Omental fat pad (tissue), 4 donors: Measurements from ENCODE around the gene DDX11. TPM values are rescaled to one million over a fixed set of nuclear protein-coding genes. Genes with fewer than 3 reads are reported as not detected.
"Not testable (repeated sequence)": the region's sequence is repeated elsewhere in the genome, so short reads cannot be mapped to it uniquely, and the experiment has no call there.

ENCODE experiments used
- ATAC-seq: fragments of 150-250 bp; one replicate; pipeline ENCODE4 v1.9.1; 2016; ENCODE audit warnings: mild to moderate bottlenecking, moderate library complexity; ENCODE audit not compliant: low FRiP score
- DNase-seq: peaks from one replicate; pipeline ENCODE4 v3.0.0-alpha.2; 2019; ENCODE audit warnings: low spot score
- CTCF ChIP-seq, 3 donors: fragments of 450-650 bp; IDR thresholded peaks; one replicate each; pipeline ENCODE4 v1.5.1; 2016 to 2017; ENCODE audit warnings: antibody characterized with exemption in 3 of 3, mild to moderate bottlenecking in 3 of 3, moderate library complexity in 2 of 3
- total RNA-seq, 4 donors: library from RNA; depleted of rRNA; stranded (reverse); fragments of >200 nt; gene quantifications; one replicate each; pipeline ENCODE4 v1.1.0, GENCODE V29; 2016

Gene DDX11
- total RNA-seq, 4 donors from 2014 or later = 2.8 to 49.2 (median 19.6) TPM

- TF ChIP-seq CTCF (IDR thresholded peaks at IDR 0.05) = no peak
- ATAC-seq (no peak), DNase-seq (no peak)
These were observed 39.3 kb upstream of the DDX11 start for GRCh38 chr12:31034372-31034771.

- DNase-seq (no peak), ATAC-seq (no peak)
- no peak for TF ChIP-seq CTCF (IDR thresholded peaks at IDR 0.05)
These were observed 38.4 kb upstream of the DDX11 start for GRCh38 chr12:31035226-31035625.

- no peak for ATAC-seq
- DNase-seq = no peak
- TF ChIP-seq CTCF (IDR thresholded peaks at IDR 0.05) = no peak
These were observed 37.5 kb upstream of the DDX11 start for GRCh38 chr12:31035967-31036665.

DNA sequence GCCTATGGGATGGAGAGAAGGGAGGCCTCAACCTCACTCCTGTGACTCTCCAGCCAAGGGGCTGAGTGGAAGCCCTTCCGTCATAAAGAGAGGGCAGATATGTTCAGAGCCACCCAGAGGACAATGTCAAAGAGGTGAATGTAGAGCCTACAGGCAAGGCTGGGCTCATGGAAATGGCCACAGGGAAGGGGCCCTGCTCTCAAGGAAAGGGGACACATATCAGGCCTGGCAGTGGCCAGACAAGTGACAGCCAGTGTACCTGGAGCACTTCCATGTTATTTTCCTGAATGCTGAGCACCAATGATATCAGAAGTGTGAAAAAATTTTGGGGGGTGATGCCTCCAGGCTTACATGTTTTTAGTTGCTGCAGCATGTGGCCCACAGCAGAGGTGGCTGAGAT is 36.6 kb upstream of the DDX11 start:
- ATAC-seq (no peak), DNase-seq (no peak)
- TF ChIP-seq CTCF (IDR thresholded peaks at IDR 0.05) = no peak

DNA sequence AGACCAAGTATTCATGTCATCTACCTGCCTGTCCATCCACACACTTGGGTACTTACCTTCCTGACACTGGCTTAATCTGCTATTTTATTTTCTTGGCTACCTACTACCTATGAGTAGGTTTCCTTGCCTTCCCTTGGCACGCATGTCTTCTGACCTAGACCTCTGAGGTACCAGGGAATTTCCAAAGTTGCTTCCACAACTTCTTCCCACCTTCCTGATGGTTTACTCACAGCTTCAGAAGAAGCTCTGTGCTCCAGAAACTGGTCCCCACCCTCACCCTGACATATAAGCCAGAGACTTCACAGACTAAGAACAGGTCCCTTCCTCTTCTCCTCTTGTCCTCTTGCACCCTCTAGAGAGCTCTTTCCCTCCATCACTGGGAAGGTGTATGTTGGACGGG is 35.7 kb upstream of the DDX11 start:
- no peak for ATAC-seq
- no peak for DNase-seq
- no peak for TF ChIP-seq CTCF (IDR thresholded peaks at IDR 0.05)

DNA sequence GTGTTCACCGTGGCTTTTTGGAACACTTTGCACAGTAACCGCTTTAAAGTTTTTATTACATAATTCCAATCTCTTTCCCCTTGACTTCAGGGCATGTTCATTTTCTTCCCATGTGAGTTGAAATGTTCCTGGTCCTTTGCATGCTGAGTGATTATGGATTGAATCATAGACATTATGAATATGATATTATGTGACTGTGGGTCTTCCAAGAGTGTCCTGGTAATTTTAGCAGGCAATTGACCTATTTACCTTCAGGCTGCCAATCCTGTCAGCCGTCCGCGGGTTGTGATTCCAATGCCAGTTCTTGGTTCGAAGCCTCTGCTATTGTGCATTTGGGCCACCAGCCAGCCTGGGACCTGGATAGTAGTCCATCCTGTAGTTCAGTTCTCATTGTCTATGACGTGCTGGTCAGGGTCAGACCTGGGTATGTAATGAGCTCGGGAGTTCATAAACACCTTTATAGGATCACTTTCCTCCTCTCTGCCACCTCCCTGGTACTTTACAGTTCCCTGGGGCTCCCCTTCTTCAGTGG is 32.6 kb upstream of the DDX11 start:
- ATAC-seq = no peak
- no peak for TF ChIP-seq CTCF (IDR thresholded peaks at IDR 0.05)

DNA sequence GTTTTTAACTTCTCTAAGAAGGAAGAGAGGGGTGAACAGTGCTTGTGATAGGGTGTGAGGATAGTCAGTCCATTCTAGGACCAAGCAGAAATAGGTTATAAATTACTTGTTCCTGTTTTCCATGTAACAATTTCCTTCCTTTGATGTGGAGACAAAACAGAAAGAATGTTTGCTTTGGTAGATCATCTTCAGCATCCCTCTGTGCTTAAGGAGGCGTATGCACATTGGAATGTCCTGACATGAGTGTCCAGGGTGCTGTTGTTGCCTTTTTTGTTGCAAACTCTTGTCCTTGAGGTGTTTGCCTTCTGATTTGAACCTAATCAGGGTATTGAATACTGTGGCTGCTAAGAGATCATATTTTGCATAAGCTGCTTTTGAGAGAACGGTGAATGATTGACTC is 23.5 kb upstream of the DDX11 start:
- not testable (repeated sequence) for ATAC-seq, DNase-seq

More for the DNA sequence above, 32.6 kb upstream of the DDX11 start:
- no peak for DNase-seq

DNA sequence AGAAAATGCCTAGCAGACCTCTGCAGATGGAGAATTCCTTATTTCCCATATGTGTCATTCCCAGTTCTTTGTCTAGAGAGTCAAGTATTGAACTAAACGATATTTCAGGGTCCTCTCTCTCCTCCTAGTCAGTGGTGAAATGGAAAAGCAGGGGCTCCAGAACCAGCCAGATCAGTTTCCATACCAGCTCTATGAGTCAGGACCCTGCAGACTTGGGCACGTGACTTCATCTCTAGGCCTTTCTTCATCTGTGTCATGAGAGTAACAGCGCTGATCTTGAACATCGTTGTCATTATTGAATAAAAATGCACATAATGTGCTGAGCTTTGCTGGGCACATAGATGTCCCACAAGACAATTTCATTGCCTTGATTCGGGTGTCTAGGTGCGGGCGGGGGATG is 23.1 kb upstream of the DDX11 start:
- ATAC-seq, DNase-seq: not testable (repeated sequence)

DNA sequence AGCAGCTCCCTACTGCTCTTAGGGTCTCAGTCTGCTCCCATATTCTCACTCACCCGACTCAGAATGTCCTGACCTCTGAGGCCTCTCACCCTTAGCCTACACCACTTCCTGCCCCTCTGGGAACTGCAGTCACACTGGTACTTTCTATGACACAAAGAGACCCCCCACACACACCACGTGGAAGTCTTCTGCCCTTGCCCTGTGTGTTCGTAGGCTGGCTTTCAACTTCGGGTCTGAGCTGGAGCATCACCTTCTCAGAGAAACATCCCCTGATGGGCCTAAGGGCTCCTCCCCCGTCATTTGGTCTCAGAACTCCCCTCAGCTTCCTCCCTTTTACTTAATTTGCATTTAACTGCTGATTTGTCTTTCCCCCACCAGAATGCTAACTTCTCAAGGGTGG is 22.0 kb upstream of the DDX11 start:
- ATAC-seq, DNase-seq: not testable (repeated sequence)

GRCh38 chr12:31052121-31052520 is 21.5 kb upstream of the DDX11 start:
- ATAC-seq, DNase-seq: not testable (repeated sequence)

GRCh38 chr12:31052666-31053439 is 20.8 kb upstream of the DDX11 start:
- ATAC-seq = peak; percentile 22
- not testable (repeated sequence) for DNase-seq
